IPS-18c (cell line): ENCODE results near the gene HLA-DRB1.
"Not testable (repeated sequence)": the region's sequence is repeated elsewhere in the genome, so short reads cannot be mapped to it uniquely, and the experiment has no call there.

Experiments
- H3K4me3 ChIP-seq: 2 replicates; pipeline ENCODE4 v1.7.0; 2013; ENCODE audit warnings: low read depth, mild to moderate bottlenecking, low read length, moderate library complexity; ENCODE audit not compliant: insufficient read depth
- H3K9me3 ChIP-seq: one replicate; pipeline ENCODE4 v1.6.1; 2013; ENCODE audit warnings: mild to moderate bottlenecking, low read length, moderate library complexity; ENCODE audit not compliant: control insufficient read depth, insufficient read depth

HLA-DRB1 gene

DNA sequence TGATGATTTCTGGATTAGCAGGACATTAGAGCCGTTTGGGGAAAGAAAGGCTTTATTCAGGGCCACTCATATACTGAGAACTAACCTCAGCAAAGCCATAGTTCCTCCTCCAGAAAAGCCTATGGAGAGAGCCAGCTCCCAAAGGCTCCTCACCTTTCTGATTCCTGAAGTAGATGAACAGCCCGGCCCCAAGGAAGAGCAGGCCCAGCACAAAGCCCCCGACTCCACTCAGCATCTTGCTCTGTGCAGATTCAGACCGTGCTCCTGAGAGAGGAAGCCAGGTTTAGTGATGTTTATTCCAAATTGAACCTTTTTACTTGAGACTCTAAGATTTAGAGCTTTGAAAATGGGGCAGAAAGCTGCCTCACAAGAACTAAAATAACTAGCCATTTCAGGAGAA lies 9.1 kb downstream of the HLA-DRB1 start:
- Histone ChIP-seq H3K9me3 (no peaks in the 10 kb centered on the region), H3K4me3 (no peak overlapping the region)

DNA sequence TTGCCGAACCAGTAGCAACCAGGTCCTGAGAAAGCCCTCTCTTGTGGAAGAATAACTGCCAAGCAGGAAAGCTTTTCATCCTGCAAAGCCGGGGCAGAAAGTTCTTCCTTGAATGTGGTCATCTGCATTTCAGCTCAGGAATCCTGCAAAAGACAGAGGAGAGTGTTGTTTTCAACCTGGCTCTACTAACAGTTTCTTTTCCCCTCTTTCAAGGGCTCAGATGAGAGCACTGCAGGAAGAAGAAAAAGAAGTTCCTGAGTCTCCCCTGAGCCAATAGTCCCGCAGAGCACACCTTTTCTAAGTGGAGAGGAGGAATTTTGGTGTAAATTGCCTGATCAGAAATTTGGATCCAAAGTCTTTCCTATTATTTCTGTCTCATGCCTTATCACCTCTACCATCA lies 10.7 kb downstream of the HLA-DRB1 start:
- Histone ChIP-seq H3K4me3 (no peak overlapping the region), H3K9me3 (no peaks in the 10 kb centered on the region)

- H3K9me3 ChIP-seq, H3K4me3 ChIP-seq: not testable (repeated sequence)
Measured at GRCh38 chr6:32577493-32577892, 12.2 kb downstream of the HLA-DRB1 start.

DNA sequence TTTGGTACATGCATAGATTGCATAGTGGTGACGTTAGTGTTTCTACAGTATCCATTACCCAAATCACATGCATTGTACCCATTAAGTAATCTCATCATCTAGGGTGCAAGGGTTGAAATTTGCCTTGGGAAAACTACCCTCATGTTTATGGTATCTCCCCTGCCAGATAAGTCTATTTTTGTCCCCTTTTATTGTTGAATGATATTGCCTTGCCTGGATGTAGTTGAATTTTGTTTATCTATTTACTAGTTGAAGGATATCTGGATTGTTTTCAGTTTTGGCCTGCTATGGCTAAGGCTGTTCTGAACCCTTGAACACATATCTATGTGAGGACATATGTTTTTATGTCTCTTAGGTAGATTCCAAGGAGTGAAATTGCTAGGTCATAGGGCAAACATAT lies 13.4 kb downstream of the HLA-DRB1 start:
- no peaks in the 10 kb centered on the region for H3K9me3 ChIP-seq
- no peak overlapping the region for H3K4me3 ChIP-seq

- Histone ChIP-seq H3K4me3 (no peak overlapping the region), H3K9me3 (no peaks in the 10 kb centered on the region)
Measured at GRCh38 chr6:32570363-32570905, 19.2 kb downstream of the HLA-DRB1 start.

GRCh38 chr6:32568561-32568960 lies 21.1 kb downstream of the HLA-DRB1 start:
- Histone ChIP-seq H3K9me3 (no peaks in the 10 kb centered on the region), H3K4me3 (no peak overlapping the region)

GRCh38 chr6:32566957-32567356 lies 22.7 kb downstream of the HLA-DRB1 start:
- no peaks in the 10 kb centered on the region for H3K9me3 ChIP-seq
- no peak overlapping the region for H3K4me3 ChIP-seq

DNA sequence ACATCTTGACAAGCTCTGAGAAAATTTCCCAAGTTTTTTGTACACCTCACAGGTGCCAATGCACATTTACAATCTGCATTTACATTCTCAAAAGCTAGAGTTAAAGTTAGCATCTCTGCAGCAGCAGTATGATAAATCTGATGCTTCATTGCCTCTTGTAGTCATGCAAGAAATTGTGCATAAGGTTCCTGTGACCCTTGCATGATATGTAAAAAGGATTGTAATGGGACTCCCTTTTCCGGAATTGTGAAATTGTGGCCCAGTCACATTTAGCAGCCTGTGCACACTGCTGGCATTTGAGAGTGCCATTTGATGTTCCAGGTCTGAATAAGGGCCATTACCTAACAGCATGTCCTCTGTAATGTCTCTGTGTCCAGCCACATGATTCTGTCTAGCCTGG lies 24.1 kb downstream of the HLA-DRB1 start:
- no peaks in the 10 kb centered on the region for H3K9me3 ChIP-seq
- no peak overlapping the region for H3K4me3 ChIP-seq

- H3K9me3 ChIP-seq: no peaks in the 10 kb centered on the region
- no peak overlapping the region for H3K4me3 ChIP-seq
Measured at GRCh38 chr6:32562940-32563339, 26.7 kb downstream of the HLA-DRB1 start.

DNA sequence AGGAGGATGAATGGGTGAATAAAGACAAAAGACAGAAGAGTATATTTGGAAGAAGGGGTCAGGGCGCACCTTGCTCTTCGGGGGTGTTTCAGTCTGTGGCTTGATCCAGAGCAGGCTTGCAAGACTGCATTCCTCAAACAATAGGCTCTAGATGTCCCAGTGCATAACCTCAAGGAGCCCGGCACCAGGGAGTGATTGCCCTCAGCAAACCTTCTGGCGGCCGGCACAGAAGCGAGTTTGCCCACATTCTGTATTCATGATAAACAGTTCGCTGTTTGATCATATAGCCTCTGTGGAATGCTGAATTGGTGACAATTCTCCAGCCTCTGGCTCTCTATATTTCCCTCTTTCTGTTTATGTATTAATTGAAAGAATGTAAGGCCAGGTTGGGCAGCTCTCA lies 29.9 kb downstream of the HLA-DRB1 start:
- Histone ChIP-seq H3K4me3 (no peak overlapping the region), H3K9me3 (no peaks in the 10 kb centered on the region)

DNA sequence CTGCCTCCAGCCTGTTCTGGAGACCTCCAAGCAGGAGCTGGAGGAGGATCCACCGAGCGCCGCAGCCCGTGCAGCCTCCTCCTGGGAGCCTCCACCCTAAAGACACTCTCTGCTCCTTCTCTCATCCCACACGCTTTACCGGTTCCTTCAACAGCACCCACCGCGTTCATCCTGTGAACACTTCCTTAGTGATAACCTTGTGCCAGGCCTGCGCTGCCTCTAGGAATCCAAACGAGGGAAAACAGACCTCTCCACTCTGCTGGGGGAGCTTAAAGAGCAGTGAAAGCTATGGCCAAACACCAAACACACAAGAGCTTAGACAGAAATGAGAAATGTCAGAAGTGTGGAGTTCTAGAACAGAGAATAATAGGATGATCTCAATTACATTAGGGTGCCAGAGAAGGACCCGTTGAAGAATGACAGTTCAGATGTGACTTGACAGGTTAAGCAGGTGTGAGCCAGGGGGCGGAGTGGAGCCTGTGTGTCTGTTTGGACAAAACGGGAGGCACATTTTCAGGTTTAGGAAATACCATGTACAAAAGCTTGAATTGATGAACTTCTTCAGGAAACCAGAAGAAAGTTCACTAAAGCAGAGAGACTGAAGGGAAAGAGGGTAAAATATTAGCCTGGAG lies 31.1 kb downstream of the HLA-DRB1 start:
- Histone ChIP-seq H3K9me3 (no peaks in the 10 kb centered on the region), H3K4me3 (no peak overlapping the region)

DNA sequence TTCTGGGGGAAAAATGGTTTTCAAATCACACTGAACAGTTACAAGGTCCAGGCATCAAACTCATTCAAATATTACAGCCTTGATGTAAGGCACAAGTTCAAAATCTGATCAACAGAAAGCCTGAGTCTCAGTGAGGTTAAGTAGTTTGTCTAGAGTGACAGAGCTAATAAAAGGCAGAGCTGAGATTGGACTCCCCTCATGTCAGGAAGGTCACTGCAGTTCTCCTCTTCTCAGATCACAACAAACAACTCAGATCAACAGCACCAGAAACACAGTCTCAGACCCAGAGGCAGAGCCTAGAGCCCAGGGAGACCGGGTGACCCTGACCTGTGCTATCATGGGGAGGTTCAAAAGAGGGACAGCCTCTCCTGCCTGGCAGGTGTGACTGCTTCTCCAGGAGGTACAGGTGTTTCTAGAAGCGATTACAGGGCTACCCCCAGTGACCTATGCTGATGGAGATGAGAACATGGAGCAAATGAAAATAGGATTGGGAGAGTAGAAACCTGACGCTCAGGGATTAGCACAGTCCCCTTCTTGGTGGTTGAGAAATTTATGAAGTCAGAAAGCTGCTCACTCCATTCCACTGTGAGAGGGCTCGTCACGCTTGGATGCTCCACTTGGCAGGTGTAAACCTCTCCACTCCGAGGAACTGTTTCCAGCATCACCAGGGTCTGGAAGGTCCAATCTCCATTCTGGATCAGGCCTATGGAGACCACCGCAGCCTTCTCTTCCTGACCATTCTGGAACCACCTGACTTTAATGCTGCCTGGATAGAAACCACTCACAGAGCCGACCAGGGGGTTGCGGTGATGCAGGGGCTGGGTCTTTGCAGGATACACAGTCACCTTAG lies 35.3 kb downstream of the HLA-DRB1 start:
- H3K9me3 ChIP-seq: no peaks in the 10 kb centered on the region
- no peak overlapping the region for H3K4me3 ChIP-seq

GRCh38 chr6:32553037-32553742 lies 36.5 kb downstream of the HLA-DRB1 start:
- no peak overlapping the region for H3K4me3 ChIP-seq
- H3K9me3 ChIP-seq: no peaks in the 10 kb centered on the region

GRCh38 chr6:32551410-32551809 lies 38.2 kb downstream of the HLA-DRB1 start:
- Histone ChIP-seq H3K9me3 (no peaks in the 10 kb centered on the region), H3K4me3 (no peak overlapping the region)

DNA sequence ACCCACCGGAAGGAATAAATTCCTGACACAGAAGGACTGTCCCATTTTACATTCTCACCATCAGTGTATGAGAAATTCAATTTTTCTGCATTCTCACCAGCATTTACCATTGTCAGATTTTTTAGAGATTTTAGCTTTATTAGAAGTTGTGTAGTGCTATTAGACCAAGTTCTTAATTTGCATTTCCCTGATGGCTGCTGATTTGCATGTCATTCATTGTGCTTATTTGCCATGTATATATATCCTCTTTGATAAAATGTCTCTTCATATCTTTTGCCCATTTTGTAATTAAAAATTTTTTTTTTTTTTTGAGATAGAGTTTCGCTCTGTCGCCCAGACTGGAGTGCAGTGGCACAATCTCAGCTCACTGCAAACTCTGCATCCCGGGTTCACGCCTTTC lies 49.8 kb downstream of the HLA-DRB1 start:
- no peaks in the 10 kb centered on the region for H3K9me3 ChIP-seq
- H3K4me3 ChIP-seq: no peak overlapping the region

GRCh38 chr6:32530431-32530793 lies 59.2 kb downstream of the HLA-DRB1 start:
- H3K9me3 ChIP-seq, H3K4me3 ChIP-seq: not testable (repeated sequence)

GRCh38 chr6:32529697-32530430 lies 59.8 kb downstream of the HLA-DRB1 start, which contains the start of gene HLA-DRB5:
TSS of gene HLA-DRB5 (minus strand) at chr6:32530287. CDS start at chr6:32530224, 63 bp downstream.
- no peaks in the 10 kb centered on the region for H3K9me3 ChIP-seq
- no peak within 1 kb of the TSS for H3K4me3 ChIP-seq
